ENCODE measurements around the gene ADNP.

ADNP gene

GRCh38 chr20:50870561-50871161, 60.6 kb downstream of the ADNP start:
- DNase-seq, result no peak

GRCh38 chr20:50868509-50869495, 62.4 kb downstream of the ADNP start:
- no peak for DNase-seq

GRCh38 chr20:50867805-50868204, 63.4 kb downstream of the ADNP start:
- no peak for DNase-seq

GRCh38 chr20:50866831-50867230, 64.4 kb downstream of the ADNP start:
- no peak for DNase-seq

- no peak for DNase-seq
Observed at GRCh38 chr20:50866036-50866685, 65.1 kb downstream of the ADNP start.

GRCh38 chr20:50865591-50865990, 65.6 kb downstream of the ADNP start:
- DNase-seq, result no peak

GRCh38 chr20:50865114-50865513, 66.1 kb downstream of the ADNP start:
- DNase-seq, result no peak

- no peak for DNase-seq
Observed at GRCh38 chr20:50862546-50862945, 68.7 kb downstream of the ADNP start.

- no peak for DNase-seq
Observed at GRCh38 chr20:50861012-50861411, 70.2 kb downstream of the ADNP start.

- no peak for DNase-seq
Observed at GRCh38 chr20:50859161-50859560, 72.1 kb downstream of the ADNP start.

GRCh38 chr20:50858525-50858924, 72.7 kb downstream of the ADNP start:
- DNase-seq, result no peak

GRCh38 chr20:50857348-50857747, 73.9 kb downstream of the ADNP start:
- no peak for DNase-seq

- no peak for DNase-seq
Observed at GRCh38 chr20:50856475-50857041, 74.7 kb downstream of the ADNP start.

- DNase-seq, result no peak
Observed at GRCh38 chr20:50855498-50856474, 75.5 kb downstream of the ADNP start.

- DNase-seq, result no peak
Observed at GRCh38 chr20:50854506-50855249, 76.6 kb downstream of the ADNP start.

GRCh38 chr20:50852085-50852484, 79.2 kb downstream of the ADNP start:
- DNase-seq, result no peak

GRCh38 chr20:50850721-50851286, 80.4 kb downstream of the ADNP start:
- DNase-seq, result no peak

- no peak for DNase-seq
Observed at GRCh38 chr20:50848846-50849673, 82.2 kb downstream of the ADNP start.

- no peak for DNase-seq
Observed at GRCh38 chr20:50848341-50848808, 82.9 kb downstream of the ADNP start.
